ENCODE data around the gene PIEZO1. TPM values are rescaled to one million over a fixed set of nuclear protein-coding genes. Genes with fewer than 3 reads are reported as not detected.

PIEZO1 gene
- polyA plus RNA-seq, 2 of the 4 experiments (the other 2 are of a cell fraction), result 26.1 to 84.7 TPM

- peak; percentile 39 for FAIRE-seq
- TF ChIP-seq PHF8 (IDR thresholded peaks at IDR 0.05; ENCODE audit: borderline replicate concordance, low read depth) (no peak), JUNB (IDR thresholded peaks at IDR 0.05) (no peak), ZSCAN20 (CRISPR knock-in tag; IDR thresholded peaks at IDR 0.05) (no peak), NFE2L2 (conservative IDR thresholded peaks at IDR 0.05; ENCODE audit: low read length) (no peak), EHMT2 (IDR thresholded peaks at IDR 0.05; ENCODE audit: low read depth) (no peak), NR3C1 (IDR thresholded peaks at IDR 0.05) (no peak), BCL3 (IDR thresholded peaks at IDR 0.05) (no peak), NPAS2 (CRISPR knock-in tag; IDR thresholded peaks at IDR 0.05; ENCODE audit: borderline replicate concordance) (0 out of 2 replicates have a peak, but pooled peaks have one; percentile 34), FOSB (CRISPR knock-in tag; IDR thresholded peaks at IDR 0.05) (no peak), MAX (IDR thresholded peaks at IDR 0.05) (peak; percentile 98), SMC3 (IDR thresholded peaks at IDR 0.05) (peak; percentile 86), RCOR1 (IDR thresholded peaks at IDR 0.05; ENCODE audit: low read depth, low read length) (no peak), POLR2AphosphoS2 (conservative IDR thresholded peaks at IDR 0.05; ENCODE audit: low read length) (no peak), MYC (IDR thresholded peaks at IDR 0.05; ENCODE audit: borderline replicate concordance, low read length) (peak; percentile 93; the same call in 1 of the 2 replicates), E2F6 (IDR thresholded peaks at IDR 0.05; ENCODE audit: borderline replicate concordance, low read depth) (peak; percentile 85), HEYL (CRISPR knock-in tag; IDR thresholded peaks at IDR 0.05) (no peak), POLR2A (IDR thresholded peaks at IDR 0.05; ENCODE audit: low read length) (no peak), FOSL2 (IDR thresholded peaks at IDR 0.05) (no peak), FOSL2 (CRISPR knock-in tag; IDR thresholded peaks at IDR 0.05) (no peak), HOXB5 (CRISPR knock-in tag; IDR thresholded peaks at IDR 0.05) (0 out of 2 replicates have a peak, but pooled peaks have one; percentile 28), JUN (IDR thresholded peaks at IDR 0.05) (peak in 1 of 2 experiments; percentile 41; a peak in 1 of 5 replicates), CHD2 (IDR thresholded peaks at IDR 0.05; ENCODE audit: low read length, partially characterized antibody) (no peak), BHLHE40 (IDR thresholded peaks at IDR 0.05; ENCODE audit: low read depth, low read length) (0 out of 2 replicates have a peak, but pooled peaks have one; percentile 15), EP300 (IDR thresholded peaks at IDR 0.05) (no peak), CBX2 (IDR thresholded peaks at IDR 0.05; ENCODE audit: borderline replicate concordance, low read depth) (no peak), PBX3 (IDR thresholded peaks at IDR 0.05) (no peak), MAZ (IDR thresholded peaks at IDR 0.05; ENCODE audit: borderline replicate concordance, low read depth, low read length) (peak; percentile 75; the same call in 1 of the 2 replicates), EHF (CRISPR knock-in tag; IDR thresholded peaks at IDR 0.05) (0 out of 2 replicates have a peak, but pooled peaks have one; percentile 44), ATOH8 (CRISPR knock-in tag; IDR thresholded peaks at IDR 0.05; ENCODE audit: low read depth) (no peak), CTCF (IDR thresholded peaks at IDR 0.05) (peak; percentile 98), RARB (CRISPR knock-in tag; IDR thresholded peaks at IDR 0.05) (no peak), USF2 (IDR thresholded peaks at IDR 0.05) (peak; percentile 62; the same call in 1 of the 2 replicates), RNF2 (IDR thresholded peaks at IDR 0.05; ENCODE audit: borderline replicate concordance, low read depth) (no peak), RAD21 (conservative IDR thresholded peaks at IDR 0.05 in 1 of 2, IDR thresholded peaks at IDR 0.05 in 1 of 2) (peak; percentile 51 to 67; a peak in 4 of 5 replicates)
- peak; percentile 52 to 90 for ATAC-seq
- Histone ChIP-seq H3K27ac (peak overlapping the region in 1 of 2 experiments; percentile 59; a peak in 1 of 6 replicates), H3K4me1 (no peaks in the 10 kb centered on the region), H3K4me3 (no peak overlapping the region), H3K4me2 (no peak overlapping the region), H3K9me3 (no peaks in the 10 kb centered on the region)
- POLR2A ChIA-PET, result interaction anchor here (0.8 to 1.0 kb wide), 3 partner anchors 48 to 480 kb away, joined by 3 to 7 read pairs (median 3); partner anchors contain the start of genes PIEZO1 and ZNF778
- WGBS (ENCODE audit: missing lambda C conversion rate), result 55% methylated on average over 7 of the region's 54 CpGs
- DNase-seq (ENCODE audit: low read depth in 1 of 2, low spot score in 1 of 2), result peak; percentile 65 to 85
- CTCF ChIA-PET, result interaction anchor here (0.5 to 21.2 kb wide), 45 partner anchors 10 to 450 kb away, joined by 3 to 596 read pairs (median 5); partner anchors contain the start of genes APRT, CDH15, CTU2 and MVD
These were observed 47.5 kb downstream of the PIEZO1 start for GRCh38 chr16:88737298-88738150.
